Activated CD8-positive, alpha-beta T cell treated with anti-CD3 and anti-CD28 coated beads for 36 hours (primary cell): ENCODE measurements around the gene SH2D4B. TPM values are rescaled to one million over a fixed set of nuclear protein-coding genes. Genes with fewer than 3 reads are reported as not detected.

ENCODE experiments used
- ATAC-seq: fragments of 200-7000 bp; cut with Tn5 transposase; one replicate; pipeline ENCODE4 v1.10.0; 2021; ENCODE audit warnings: mild to moderate bottlenecking, moderate library complexity
- CTCF ChIA-PET: fragments of 350-600 bp; sonication (Branson Sonifier 250); formaldehyde crosslinking; loops from one replicate; lab custom pipeline; 2021; ENCODE audit warnings: antibody characterized with exemption; lab: Charles Lee
- POLR2A ChIA-PET: fragments of 350-600 bp; sonication (Branson Sonifier 250); formaldehyde crosslinking; loops from one replicate; lab custom pipeline; 2021; ENCODE audit warnings: antibody characterized with exemption; lab: Charles Lee
- DNase-seq: peaks from one replicate; pipeline ENCODE4 v3.0.0-alpha.2; 2020
- H3K27ac Mint-ChIP-seq: one replicate; pipeline ENCODE4 v1.8.0; 2021; ENCODE audit warnings: mild to moderate bottlenecking, mixed read lengths
- H3K27me3 Mint-ChIP-seq: one replicate; pipeline ENCODE4 v1.8.0; 2021; ENCODE audit warnings: mixed read lengths
- H3K36me3 Mint-ChIP-seq: one replicate; pipeline ENCODE4 v1.8.0; 2021; ENCODE audit warnings: low read depth, mixed read lengths
- H3K4me1 Mint-ChIP-seq: one replicate; pipeline ENCODE4 v1.8.0; 2021; ENCODE audit warnings: low read depth, mixed read lengths
- H3K4me3 Mint-ChIP-seq: one replicate; pipeline ENCODE4 v1.8.0; 2021; ENCODE audit warnings: mild to moderate bottlenecking, moderate library complexity, mixed read lengths
- H3K9me3 Mint-ChIP-seq: one replicate; pipeline ENCODE4 v1.8.0; 2021; ENCODE audit warnings: mixed read lengths
- intact Hi-C: fragments of 100-400 bp; cut with micrococcal nuclease; formaldehyde crosslinking; loops from one replicate; pipeline ENCODE4 v1.10.0; 2022
- total RNA-seq, 2 experiments: library from RNA; stranded (reverse); gene quantifications; one replicate each; pipeline ENCODE4 v1.2.3, GENCODE V29; 2021
- TF ChIP-seq, protein P1 (sequence below): fragments of 200-600 bp; IDR thresholded peaks from one replicate; pipeline ENCODE4 v1.8.0; 2022; ENCODE audit warnings: antibody characterized with exemption, mild to moderate bottlenecking

The SH2D4B gene
- total RNA-seq, 2 experiments from 2014 or later = 0.11 to 0.20 TPM

- TF ChIP-seq, protein P1, sequence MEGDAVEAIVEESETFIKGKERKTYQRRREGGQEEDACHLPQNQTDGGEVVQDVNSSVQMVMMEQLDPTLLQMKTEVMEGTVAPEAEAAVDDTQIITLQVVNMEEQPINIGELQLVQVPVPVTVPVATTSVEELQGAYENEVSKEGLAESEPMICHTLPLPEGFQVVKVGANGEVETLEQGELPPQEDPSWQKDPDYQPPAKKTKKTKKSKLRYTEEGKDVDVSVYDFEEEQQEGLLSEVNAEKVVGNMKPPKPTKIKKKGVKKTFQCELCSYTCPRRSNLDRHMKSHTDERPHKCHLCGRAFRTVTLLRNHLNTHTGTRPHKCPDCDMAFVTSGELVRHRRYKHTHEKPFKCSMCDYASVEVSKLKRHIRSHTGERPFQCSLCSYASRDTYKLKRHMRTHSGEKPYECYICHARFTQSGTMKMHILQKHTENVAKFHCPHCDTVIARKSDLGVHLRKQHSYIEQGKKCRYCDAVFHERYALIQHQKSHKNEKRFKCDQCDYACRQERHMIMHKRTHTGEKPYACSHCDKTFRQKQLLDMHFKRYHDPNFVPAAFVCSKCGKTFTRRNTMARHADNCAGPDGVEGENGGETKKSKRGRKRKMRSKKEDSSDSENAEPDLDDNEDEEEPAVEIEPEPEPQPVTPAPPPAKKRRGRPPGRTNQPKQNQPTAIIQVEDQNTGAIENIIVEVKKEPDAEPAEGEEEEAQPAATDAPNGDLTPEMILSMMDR = no peak
- H3K9me3 Mint-ChIP-seq = no peaks in the 10 kb centered on the region
- no peak for ATAC-seq
- no peak overlapping the region for H3K27ac Mint-ChIP-seq
- DNase-seq = no peak
- peaks cover 8% of the 10 kb centered on the region for H3K4me1 Mint-ChIP-seq
- POLR2A ChIA-PET = no interaction called here
- no peak overlapping the region for H3K4me3 Mint-ChIP-seq
- intact Hi-C loops = no loop called here
- peaks cover 1% of the 10 kb centered on the region for H3K27me3 Mint-ChIP-seq
- no peaks in the 10 kb centered on the region for H3K36me3 Mint-ChIP-seq
- CTCF ChIA-PET = interaction anchor here (0.9 kb wide), 2 partner anchors 101 to 162 kb away, joined by 3 read pairs; no protein-coding TSS in a partner anchor
Measured at GRCh38 chr10:80544316-80544953, 6.7 kb downstream of the SH2D4B start.

DNA sequence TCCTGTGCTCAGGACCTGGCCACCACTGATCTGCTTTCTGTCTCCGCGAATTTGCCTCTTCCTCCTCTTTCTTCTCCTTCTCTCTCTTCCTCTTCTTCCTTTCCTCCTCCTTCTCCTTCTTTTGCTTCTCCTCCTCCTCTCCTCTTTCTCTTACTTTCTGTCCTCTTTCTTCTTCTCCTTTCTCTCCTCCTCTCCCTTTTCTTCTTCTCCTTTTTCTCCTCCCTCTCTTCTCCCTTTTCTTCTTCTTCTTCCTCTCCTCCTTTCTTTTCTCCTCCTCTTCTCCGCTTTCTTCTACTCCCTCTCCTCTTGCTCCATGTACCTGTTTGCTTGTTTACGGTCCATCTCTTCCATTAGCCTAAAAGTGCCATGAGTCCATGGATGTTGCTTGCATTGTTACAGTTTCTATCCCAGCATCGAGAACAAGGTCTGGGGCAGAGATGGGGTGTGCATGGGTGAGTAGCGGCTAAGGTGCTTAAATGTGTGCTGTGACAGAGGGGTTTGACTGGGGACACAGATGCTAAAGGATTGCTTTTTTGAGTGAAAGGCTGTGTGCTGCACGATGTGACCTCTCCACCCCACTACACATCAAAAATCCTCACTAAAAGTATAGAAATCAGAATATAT lies 7.7 kb downstream of the SH2D4B start:
- H3K4me3 Mint-ChIP-seq = no peak overlapping the region
- ChIA-PET POLR2A (no interaction called here), CTCF (no interaction called here)
- intact Hi-C loops = no loop called here
- TF ChIP-seq, protein P1 = no peak
- H3K27me3 Mint-ChIP-seq = peaks cover 1% of the 10 kb centered on the region
- H3K4me1 Mint-ChIP-seq = peaks cover 8% of the 10 kb centered on the region
- DNase-seq (no peak), ATAC-seq (no peak)
- no peaks in the 10 kb centered on the region for H3K9me3 Mint-ChIP-seq
- no peaks in the 10 kb centered on the region for H3K36me3 Mint-ChIP-seq
- no peak overlapping the region for H3K27ac Mint-ChIP-seq

GRCh38 chr10:80552151-80552646 lies 14.5 kb downstream of the SH2D4B start:
- no peaks in the 10 kb centered on the region for H3K9me3 Mint-ChIP-seq
- H3K4me1 Mint-ChIP-seq = no peaks in the 10 kb centered on the region
- no peak for DNase-seq
- no peak overlapping the region for H3K4me3 Mint-ChIP-seq
- ChIA-PET CTCF (interaction anchor here (1.0 to 1.5 kb wide), 4 partner anchors 10 to 169 kb away, joined by 3 read pairs; no protein-coding TSS in a partner anchor), POLR2A (no interaction called here)
- no peak for ATAC-seq
- H3K36me3 Mint-ChIP-seq = no peaks in the 10 kb centered on the region
- H3K27ac Mint-ChIP-seq = no peak overlapping the region
- TF ChIP-seq, protein P1 = no peak
- intact Hi-C loops = no loop called here
- H3K27me3 Mint-ChIP-seq = peaks cover 1% of the 10 kb centered on the region

DNA sequence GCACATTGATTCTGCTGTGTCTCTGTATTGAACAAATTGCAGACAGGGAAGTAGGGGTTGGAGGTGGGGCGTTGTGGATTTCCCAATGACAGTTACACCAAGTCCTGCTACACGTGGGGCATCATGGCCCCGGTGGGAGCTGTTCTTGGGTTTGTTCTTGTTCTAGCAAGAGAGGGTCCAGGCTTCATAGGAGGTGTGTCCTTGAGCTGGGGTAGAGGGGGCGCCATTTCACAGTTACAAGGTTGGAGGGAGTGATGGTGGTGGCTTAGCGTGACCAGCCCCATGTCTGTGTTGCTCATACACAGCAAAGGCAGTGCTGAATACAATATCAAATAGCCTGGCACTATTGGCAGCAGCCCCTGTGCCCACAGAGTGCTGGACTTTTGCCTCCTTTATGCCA lies 15.7 kb downstream of the SH2D4B start:
- TF ChIP-seq, protein P1 = no peak
- ATAC-seq (no peak), DNase-seq (no peak)
- H3K27me3 Mint-ChIP-seq = peaks cover 1% of the 10 kb centered on the region
- CTCF ChIA-PET = interaction anchor here (1.1 to 1.2 kb wide), 2 partner anchors 12 to 43 kb away, joined by 3 read pairs; no protein-coding TSS in a partner anchor
- H3K4me1 Mint-ChIP-seq = peaks cover 2% of the 10 kb centered on the region
- POLR2A ChIA-PET = no interaction called here
- no peaks in the 10 kb centered on the region for H3K36me3 Mint-ChIP-seq
- no peaks in the 10 kb centered on the region for H3K9me3 Mint-ChIP-seq
- intact Hi-C loops = no loop called here
- no peak overlapping the region for H3K27ac Mint-ChIP-seq
- no peak overlapping the region for H3K4me3 Mint-ChIP-seq

GRCh38 chr10:80554050-80554449 lies 16.3 kb downstream of the SH2D4B start:
- Mint-ChIP-seq H3K9me3 (no peaks in the 10 kb centered on the region), H3K36me3 (no peaks in the 10 kb centered on the region), H3K4me1 (peaks cover 2% of the 10 kb centered on the region), H3K27ac (no peak overlapping the region), H3K27me3 (no peaks in the 10 kb centered on the region), H3K4me3 (no peak overlapping the region)
- TF ChIP-seq, protein P1 = no peak
- CTCF ChIA-PET = interaction anchor here (1.2 kb wide), 1 partner anchor 43 kb away, joined by 3 read pairs; no protein-coding TSS in a partner anchor
- POLR2A ChIA-PET = no interaction called here
- no peak for ATAC-seq
- intact Hi-C loops = no loop called here
- DNase-seq = no peak
